GM19468 (cell line): Measurements from ENCODE around the gene SLC33A1.
"Not testable (repeated sequence)": the region's sequence is repeated elsewhere in the genome, so short reads cannot be mapped to it uniquely, and the experiment has no call there.

ENCODE experiments used
- ATAC-seq: cut with Tn5 transposase; IDR thresholded peaks from one replicate; pipeline ENCODE4 v1.9.1; 2021; ENCODE audit warnings: mild to moderate bottlenecking, moderate library complexity, moderate number of reproducible peaks; ENCODE audit not compliant: unreplicated experiment; ENCODE audit errors: extremely low read depth

The SLC33A1 gene

DNA sequence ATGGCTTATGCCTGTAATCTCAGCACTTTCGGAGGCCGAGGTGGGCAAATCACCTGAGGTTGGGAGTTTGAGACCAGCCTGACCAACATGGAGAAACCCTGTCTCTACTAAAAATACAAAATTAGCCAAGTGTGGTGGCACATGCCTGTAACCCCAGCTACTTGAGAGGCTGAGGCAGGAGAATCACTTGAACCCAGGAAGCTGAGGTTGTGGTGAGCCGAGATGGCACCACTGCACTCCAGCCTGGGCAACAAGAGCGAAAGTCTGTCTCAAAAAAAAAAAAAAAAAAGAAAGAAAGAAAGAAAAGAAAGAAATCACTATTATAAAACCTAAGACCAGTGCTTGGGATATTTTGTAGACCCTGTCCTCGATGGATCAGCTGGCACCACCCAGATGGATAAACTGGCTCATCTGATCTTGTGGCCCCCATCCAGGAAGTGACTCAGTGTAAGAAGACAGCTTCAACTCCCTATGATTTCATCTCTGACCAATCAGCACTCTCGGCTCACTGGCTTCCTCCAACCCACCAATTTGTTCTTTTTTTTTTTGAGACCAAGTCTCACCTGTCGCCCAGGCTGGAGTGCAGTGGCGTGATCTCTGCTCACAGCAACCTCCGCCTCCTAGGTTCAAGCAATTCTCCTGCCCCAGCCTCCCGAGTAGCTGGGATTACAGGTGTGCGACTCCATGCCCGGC is 8.2 kb upstream of the SLC33A1 start:
- not testable (repeated sequence) for ATAC-seq

- ATAC-seq, result no peak
These were observed 7.4 kb upstream of the SLC33A1 start for GRCh38 chr3:155861476-155862183.

GRCh38 chr3:155860424-155860823 is 6.2 kb upstream of the SLC33A1 start:
- ATAC-seq, result not testable (repeated sequence)

DNA sequence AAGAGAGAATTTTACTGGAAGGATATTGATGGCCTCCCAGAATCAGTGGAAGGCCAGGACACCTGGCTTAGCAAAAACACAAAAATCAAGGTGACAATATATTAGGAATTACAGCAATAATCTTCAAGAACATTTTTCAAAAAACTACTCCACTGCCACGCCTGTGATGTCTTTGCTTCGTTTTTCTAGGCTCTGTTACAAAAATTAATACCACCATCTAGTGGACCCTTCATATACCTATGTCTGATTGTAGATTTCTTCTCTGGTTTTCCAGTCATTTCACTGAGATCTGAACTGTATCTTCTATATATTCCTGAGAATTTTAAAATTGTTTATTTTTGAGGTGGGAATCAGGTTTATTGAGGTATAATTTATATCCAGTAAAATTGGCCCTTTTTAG is 5.6 kb upstream of the SLC33A1 start:
- ATAC-seq, result peak; percentile 33

- no peak for ATAC-seq
These were observed 750 bp downstream of the SLC33A1 start for GRCh38 chr3:155853214-155854140.

DNA sequence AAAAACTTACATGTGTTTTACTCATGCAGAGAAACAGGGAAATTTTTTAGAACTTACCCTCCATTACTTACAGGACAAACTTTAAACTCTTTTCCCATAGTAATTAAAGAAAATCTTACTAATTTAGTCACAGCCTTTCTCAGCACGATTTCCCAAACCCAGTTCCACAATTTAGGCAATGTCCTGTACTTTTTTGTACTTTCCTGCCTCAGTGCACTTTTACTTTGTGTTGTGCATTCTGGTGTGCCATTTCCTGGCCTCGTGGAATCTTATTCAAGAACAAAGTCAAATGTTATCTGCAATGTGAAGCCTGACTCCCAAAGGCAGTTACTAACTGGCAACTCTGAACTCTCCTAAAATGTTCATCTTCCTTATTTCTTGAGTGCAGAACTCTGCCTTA is 1.9 kb downstream of the SLC33A1 start:
- ATAC-seq, result no peak

DNA sequence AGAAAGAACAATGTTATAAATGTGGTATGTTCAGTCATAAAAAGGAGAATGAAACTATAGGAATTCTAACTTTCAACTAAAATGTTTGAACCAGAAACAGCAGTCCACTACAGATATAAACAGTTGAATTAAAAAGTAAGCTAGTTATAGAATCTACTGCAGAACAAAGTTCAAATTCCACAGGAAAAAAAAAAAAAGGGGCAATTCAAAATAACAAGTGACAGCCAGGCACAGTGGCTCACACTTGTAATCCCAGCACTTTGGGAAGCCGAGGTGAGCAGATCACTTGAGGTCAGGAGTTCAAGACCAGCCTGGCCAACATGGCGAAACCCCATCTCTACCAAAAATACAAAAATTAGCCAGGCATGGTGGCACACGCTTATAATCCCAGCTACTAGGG is 4.8 kb downstream of the SLC33A1 start:
- ATAC-seq, result not testable (repeated sequence)

DNA sequence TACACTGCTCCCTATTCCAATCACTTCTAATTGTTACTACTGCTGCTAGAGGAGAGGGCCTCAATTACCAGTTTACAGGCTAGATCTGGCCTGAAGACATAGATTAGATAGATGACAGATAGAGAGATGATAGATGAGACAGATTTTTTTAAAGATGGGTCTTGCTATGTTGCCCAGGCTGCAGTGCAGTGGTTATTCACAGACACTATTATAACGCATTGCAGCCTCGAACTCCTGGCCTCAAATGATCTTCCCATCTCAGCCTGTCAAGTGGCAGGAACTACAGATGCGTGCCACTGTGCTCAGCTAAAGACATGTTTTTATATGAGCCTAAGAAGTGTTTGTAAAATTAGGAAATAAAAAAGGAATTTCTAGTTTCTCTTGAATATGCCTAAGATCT is 6.2 kb downstream of the SLC33A1 start:
- ATAC-seq, result no peak

DNA sequence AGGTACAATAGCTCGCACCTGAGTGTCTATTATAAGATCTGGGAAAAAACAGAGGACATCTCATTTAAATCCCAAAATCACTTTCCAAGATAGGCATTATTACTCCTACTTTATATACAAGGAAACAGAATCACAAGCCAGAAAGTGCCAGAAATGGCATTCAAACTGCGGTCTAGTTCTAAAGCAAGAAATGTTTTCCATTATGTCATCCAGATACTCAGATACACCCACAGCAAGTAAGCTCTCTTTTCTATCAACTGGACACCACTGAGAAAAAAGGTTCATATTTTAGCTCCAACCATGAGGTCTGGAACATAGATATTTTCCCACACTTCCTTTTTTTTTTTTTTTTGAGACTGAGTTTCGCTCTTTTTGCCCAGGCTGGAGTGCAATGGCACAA is 8.1 kb downstream of the SLC33A1 start:
- no peak for ATAC-seq

DNA sequence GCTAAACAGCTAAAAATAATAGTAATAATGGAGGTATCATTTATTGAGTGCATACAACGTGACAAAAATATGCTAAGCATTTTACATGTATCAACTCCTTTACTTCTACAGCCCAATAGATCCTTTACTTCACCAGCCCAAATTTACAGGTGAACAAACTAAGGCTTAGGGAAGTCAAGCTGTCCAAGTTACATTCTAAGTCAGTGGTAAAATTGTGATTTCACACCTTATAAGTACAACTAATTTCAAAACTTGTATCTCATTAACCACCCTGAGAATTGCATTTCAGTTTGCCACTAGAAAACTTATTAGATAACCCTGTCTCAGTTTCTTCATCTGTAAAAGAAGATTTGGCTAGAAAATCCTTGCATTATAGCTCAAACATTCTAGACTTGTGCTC is 10.7 kb downstream of the SLC33A1 start:
- ATAC-seq, result no peak

GRCh38 chr3:155835341-155836071 is 18.7 kb downstream of the SLC33A1 start:
- ATAC-seq, result no peak

- not testable (repeated sequence) for ATAC-seq
These were observed 25.6 kb downstream of the SLC33A1 start for GRCh38 chr3:155828490-155829098.

GRCh38 chr3:155815030-155815545 is 39.1 kb downstream of the SLC33A1 start:
- ATAC-seq, result no peak

DNA sequence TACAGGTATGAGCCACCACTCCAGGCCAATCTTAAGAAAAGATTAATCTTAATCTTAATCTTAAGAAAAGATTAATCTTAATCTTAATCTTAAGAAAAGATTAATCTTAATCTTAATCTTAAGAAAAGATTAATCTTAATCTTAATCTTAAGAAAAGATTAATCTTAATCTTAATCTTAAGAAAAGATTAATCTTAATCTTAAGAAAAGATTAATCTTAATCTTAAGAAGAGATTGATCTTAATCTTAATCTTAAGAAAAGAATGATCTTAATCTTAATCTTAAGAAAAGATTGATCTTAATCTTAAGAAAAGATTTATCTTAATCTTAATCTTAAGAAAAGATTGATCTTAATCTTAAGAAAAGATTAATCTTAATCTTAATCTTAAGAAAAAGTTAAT is 41.0 kb downstream of the SLC33A1 start:
- ATAC-seq, result not testable (repeated sequence)

GRCh38 chr3:155809181-155809580 is 45.0 kb downstream of the SLC33A1 start:
- no peak for ATAC-seq

DNA sequence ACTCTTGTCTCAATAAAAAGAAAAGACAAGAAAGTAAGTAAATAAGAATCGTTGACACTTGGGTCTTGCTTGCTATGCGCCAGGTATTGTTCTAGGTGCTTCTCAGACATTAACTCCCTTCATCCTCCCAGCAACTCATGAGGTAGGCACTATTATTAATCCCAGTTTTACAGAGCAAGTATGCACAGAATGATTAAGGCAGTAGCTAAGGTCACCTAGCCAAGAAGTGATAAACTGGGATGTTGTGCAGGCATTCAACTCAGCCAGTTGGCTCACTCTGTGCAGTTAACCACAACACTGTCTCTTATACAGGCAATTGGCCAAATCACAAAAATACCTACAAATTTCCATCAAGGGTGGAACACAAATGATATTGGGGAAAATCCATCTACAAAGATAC is 46.4 kb downstream of the SLC33A1 start:
- no peak for ATAC-seq

DNA sequence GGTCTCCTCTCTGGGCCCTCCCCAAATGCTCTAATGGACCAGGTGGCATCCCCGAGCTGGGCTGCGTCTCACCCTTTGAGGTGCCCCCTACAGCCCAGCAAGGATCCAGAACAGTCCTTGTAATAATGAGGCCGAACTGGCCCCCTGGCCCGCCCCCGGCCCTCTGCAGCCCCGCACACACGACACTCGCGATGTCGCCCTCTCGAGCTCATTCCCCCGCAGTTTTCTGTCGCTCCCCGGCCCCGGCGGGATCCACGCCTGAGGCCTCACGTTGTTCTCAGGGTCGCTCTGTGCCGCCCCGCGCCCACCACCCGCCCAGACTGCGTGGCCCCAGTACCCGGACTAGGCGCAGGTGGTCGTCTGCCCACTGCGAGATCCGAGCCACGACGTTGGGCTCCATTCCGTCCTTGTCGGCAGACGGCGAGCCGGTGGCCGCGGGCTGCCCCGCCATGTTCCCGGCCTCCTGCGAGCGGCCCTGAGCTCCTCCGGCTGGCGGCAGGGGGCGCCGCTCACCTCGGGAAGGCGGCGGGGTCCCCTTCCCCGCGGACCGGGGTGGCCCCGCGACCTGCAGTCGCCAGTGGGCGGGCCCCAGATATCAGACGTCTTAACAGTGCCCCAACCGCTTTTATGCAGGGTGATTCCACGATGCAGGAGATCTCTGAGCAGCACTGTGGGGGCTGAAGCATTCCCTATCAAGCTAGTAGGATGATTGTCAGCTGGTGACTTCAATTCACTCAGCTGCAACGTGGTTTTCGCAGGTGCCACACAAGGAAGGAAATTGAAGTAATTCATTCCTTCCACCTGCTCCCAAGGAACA is 48.2 kb downstream of the SLC33A1 start, which contains the start of gene C3orf33:
TSS of gene C3orf33 (minus strand) at position 477 of the 817 bp plus-strand sequence. CDS start at position 451, 26 bp downstream.
- peak; percentile 96 for ATAC-seq

DNA sequence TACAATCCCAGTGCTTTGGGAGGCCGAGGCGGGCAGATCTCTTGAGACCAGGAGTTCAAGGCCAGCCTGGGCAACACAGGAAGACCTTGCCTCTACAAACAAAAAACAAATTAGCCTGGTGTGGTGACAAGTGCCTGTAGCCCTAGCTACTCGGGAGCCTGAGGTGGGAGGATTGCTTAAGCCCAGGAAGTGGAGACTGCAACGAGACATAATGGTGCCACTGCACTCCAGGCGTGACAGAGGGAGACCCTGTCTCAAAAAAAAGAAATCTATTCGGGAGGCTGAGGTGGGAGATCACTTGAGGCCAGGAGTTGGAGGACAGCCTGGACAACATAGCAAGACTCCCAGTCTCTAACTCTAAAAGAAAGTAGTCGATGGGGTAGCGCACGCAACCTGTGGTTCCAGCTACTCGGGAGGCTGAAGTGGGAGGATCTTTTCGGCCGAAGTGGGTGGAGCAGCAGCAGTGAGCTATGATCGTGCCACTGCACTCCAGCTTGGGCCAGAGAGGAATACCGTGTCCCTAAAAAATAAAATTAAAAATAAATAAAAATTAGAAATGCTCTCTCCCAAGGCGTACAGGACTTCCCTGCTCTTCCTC is 48.9 kb downstream of the SLC33A1 start:
- ATAC-seq, result no peak
